Neural cell (in vitro differentiated cells): ENCODE measurements around the gene TOMM7. TPM values are rescaled to one million over a fixed set of nuclear protein-coding genes. Genes with fewer than 3 reads are reported as not detected.

ENCODE experiments used
- H2AFZ ChIP-seq: fragments of 200-600, 300-800 bp; sonication (generic), shearing (Covaris generic); 2 replicates; pipeline ENCODE4 v1.6.0; 2014; ENCODE audit warnings: low read depth, mild to moderate bottlenecking, antibody characterized with exemption, low read length, moderate library complexity
- H3F3A ChIP-seq: fragments of 200-600 bp; shearing (Covaris generic); 2 replicates; pipeline ENCODE4 v1.6.1; 2016; ENCODE audit warnings: mild to moderate bottlenecking, moderate library complexity, mixed read lengths, antibody characterized with exemption, low read length; ENCODE audit not compliant: insufficient read depth, poor library complexity, severe bottlenecking
- H3K27ac ChIP-seq: fragments of 200-600, 300-800 bp; sonication (generic), shearing (Covaris generic); 2 replicates; pipeline ENCODE4 v1.5.1; 2014; ENCODE audit warnings: mild to moderate bottlenecking, low read length, moderate library complexity
- H3K27me3 ChIP-seq: fragments of 300-800, 200-600 bp; sonication (generic), shearing (Covaris generic); 2 replicates; pipeline ENCODE4 v1.6.0; 2014; ENCODE audit warnings: mild to moderate bottlenecking, low read depth, low read length, moderate library complexity; ENCODE audit not compliant: insufficient read depth
- H3K36me3 ChIP-seq: fragments of 300-800, 200-600 bp; sonication (generic), shearing (Covaris generic); 2 replicates; pipeline ENCODE4 v1.5.1; 2014; ENCODE audit warnings: mild to moderate bottlenecking, antibody characterized with exemption, low read length, moderate library complexity; ENCODE audit not compliant: insufficient read depth
- H3K4me2 ChIP-seq: fragments of 300-800, 200-600 bp; sonication (generic), shearing (Covaris generic); 2 replicates; pipeline ENCODE4 v1.6.0; 2014; ENCODE audit warnings: mild to moderate bottlenecking, low read length
- H3K4me3 ChIP-seq: fragments of 300-800, 200-600 bp; sonication (generic), shearing (Covaris generic); 2 replicates; pipeline ENCODE4 v1.5.1; 2014; ENCODE audit warnings: mild to moderate bottlenecking, low read length, moderate library complexity
- H3K79me2 ChIP-seq: fragments of 200-600 bp; shearing (Covaris generic); replicated peaks from 2 replicates; pipeline ENCODE4 v1.6.0; 2014; ENCODE audit warnings: mild to moderate bottlenecking, low read length, moderate library complexity; ENCODE audit not compliant: insufficient read depth
- H3K9ac ChIP-seq: fragments of 300-800, 200-600 bp; sonication (generic), shearing (Covaris generic); 2 replicates; pipeline ENCODE4 v1.6.1; 2016; ENCODE audit warnings: mild to moderate bottlenecking, low read length, mixed read lengths
- H3K9me2 ChIP-seq: fragments of 200-600 bp; shearing (Covaris generic); 2 replicates; pipeline ENCODE4 v1.6.1; 2016; ENCODE audit warnings: mild to moderate bottlenecking, low read length, mixed read lengths; ENCODE audit not compliant: insufficient read depth
- H3K9me3 ChIP-seq: fragments of 200-600, 300-800 bp; sonication (generic), shearing (Covaris generic); 2 replicates; pipeline ENCODE4 v1.6.1; 2016; ENCODE audit warnings: mild to moderate bottlenecking, mixed run types, low read length, moderate library complexity, mixed read lengths
- H4K20me1 ChIP-seq: fragments of 200-600 bp; shearing (Covaris generic); 2 replicates; pipeline ENCODE4 v1.6.1; 2016; ENCODE audit warnings: mild to moderate bottlenecking, mixed run types; ENCODE audit not compliant: insufficient read depth
- EP300 ChIP-seq: fragments of 450-650 bp; conservative IDR thresholded peaks from 2 replicates; pipeline ENCODE4 v1.6.1; 2014; ENCODE audit warnings: antibody characterized with exemption, mild to moderate bottlenecking, moderate library complexity; ENCODE audit not compliant: poor library complexity, severe bottlenecking
- EZH2 ChIP-seq: fragments of 200-600, 300-800 bp; shearing (Covaris generic), sonication (generic); IDR thresholded peaks from 2 replicates; pipeline ENCODE4 v1.6.1; 2014; ENCODE audit warnings: antibody characterized with exemption, low read length, borderline replicate concordance, mild to moderate bottlenecking; ENCODE audit not compliant: insufficient read depth, poor library complexity, severe bottlenecking
- MXI1 ChIP-seq: fragments of 450-650 bp; conservative IDR thresholded peaks from 2 replicates; pipeline ENCODE4 v1.6.1; 2014; ENCODE audit warnings: antibody characterized with exemption, mild to moderate bottlenecking; ENCODE audit not compliant: poor library complexity, severe bottlenecking
- POLR2AphosphoS5 ChIP-seq: IDR thresholded peaks from 2 replicates; pipeline ENCODE4 v1.6.1; 2012
- RAD21 ChIP-seq: fragments of 450-650 bp; conservative IDR thresholded peaks from 2 replicates; pipeline ENCODE4 v1.6.1; 2014; ENCODE audit warnings: antibody characterized with exemption, mild to moderate bottlenecking, moderate library complexity
- REST ChIP-seq: IDR thresholded peaks from 2 replicates; pipeline ENCODE4 v1.6.1; 2012; ENCODE audit warnings: borderline replicate concordance
- SMC3 ChIP-seq: fragments of 450-650 bp; conservative IDR thresholded peaks from 2 replicates; pipeline ENCODE4 v1.6.1; 2014; ENCODE audit warnings: antibody characterized with exemption, mild to moderate bottlenecking, moderate library complexity; ENCODE audit not compliant: poor library complexity
- TAF1 ChIP-seq: IDR thresholded peaks from 2 replicates; pipeline ENCODE4 v1.6.1; 2012; ENCODE audit warnings: low read depth
- polyA plus RNA-seq: library from polyadenylated mRNA; depleted of rRNA; stranded (reverse); fragments of >200 nt; gene quantifications from 2 replicates; pipeline ENCODE4 v1.2.3, GENCODE V29; 2014
- TF ChIP-seq, protein P1 (sequence below): fragments of 450-650 bp; IDR thresholded peaks from 2 replicates; pipeline ENCODE4 v1.5.1; 2014; ENCODE audit warnings: antibody characterized with exemption, mild to moderate bottlenecking, moderate library complexity; ENCODE audit not compliant: poor library complexity, severe bottlenecking

Gene TOMM7
- polyA plus RNA-seq, 1 donor from 2014 or later: 241 TPM

DNA sequence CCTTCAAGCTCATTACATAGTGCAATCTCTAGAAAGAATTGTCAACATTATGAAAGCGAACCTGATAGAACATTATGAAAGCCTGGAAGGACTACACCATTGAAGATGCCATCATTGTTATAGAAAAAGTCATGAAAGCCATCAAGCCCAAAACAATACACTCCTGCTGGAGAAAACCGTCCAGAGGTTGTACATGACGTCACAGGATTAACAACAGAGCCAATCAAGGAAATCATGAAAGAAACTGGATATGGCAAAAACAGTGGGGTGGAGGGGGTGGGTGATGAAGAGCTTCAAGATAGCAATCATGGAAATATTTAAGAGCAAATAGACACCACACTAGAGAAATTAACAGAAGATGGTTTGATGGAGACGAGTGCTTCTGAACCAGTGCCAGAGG is 45.7 kb downstream of the TOMM7 start:
- Histone ChIP-seq H3K9me2 (no peaks in the 10 kb centered on the region), H2AFZ (no peak overlapping the region), H3K27me3 (no peaks in the 10 kb centered on the region), H3K79me2 (no peaks in the 10 kb centered on the region), H3F3A (no peaks in the 10 kb centered on the region), H3K36me3 (no peaks in the 10 kb centered on the region), H3K9me3 (no peaks in the 10 kb centered on the region), H3K9ac (no peak overlapping the region), H3K4me2 (no peak overlapping the region), H3K27ac (no peak overlapping the region), H3K4me3 (no peak overlapping the region), H4K20me1 (no peaks in the 10 kb centered on the region)
- no peak for TF ChIP-seq MXI1
- TF ChIP-seq EZH2: no peak
- TF ChIP-seq RAD21: no peak
- TF ChIP-seq, protein P1, sequence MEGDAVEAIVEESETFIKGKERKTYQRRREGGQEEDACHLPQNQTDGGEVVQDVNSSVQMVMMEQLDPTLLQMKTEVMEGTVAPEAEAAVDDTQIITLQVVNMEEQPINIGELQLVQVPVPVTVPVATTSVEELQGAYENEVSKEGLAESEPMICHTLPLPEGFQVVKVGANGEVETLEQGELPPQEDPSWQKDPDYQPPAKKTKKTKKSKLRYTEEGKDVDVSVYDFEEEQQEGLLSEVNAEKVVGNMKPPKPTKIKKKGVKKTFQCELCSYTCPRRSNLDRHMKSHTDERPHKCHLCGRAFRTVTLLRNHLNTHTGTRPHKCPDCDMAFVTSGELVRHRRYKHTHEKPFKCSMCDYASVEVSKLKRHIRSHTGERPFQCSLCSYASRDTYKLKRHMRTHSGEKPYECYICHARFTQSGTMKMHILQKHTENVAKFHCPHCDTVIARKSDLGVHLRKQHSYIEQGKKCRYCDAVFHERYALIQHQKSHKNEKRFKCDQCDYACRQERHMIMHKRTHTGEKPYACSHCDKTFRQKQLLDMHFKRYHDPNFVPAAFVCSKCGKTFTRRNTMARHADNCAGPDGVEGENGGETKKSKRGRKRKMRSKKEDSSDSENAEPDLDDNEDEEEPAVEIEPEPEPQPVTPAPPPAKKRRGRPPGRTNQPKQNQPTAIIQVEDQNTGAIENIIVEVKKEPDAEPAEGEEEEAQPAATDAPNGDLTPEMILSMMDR: no peak
- TF ChIP-seq EP300: no peak
- TF ChIP-seq REST: no peak
- no peak for TF ChIP-seq SMC3
- TF ChIP-seq POLR2AphosphoS5: no peak
- TF ChIP-seq TAF1: no peak

- H3K27me3 ChIP-seq: no peaks in the 10 kb centered on the region
- H3K9ac ChIP-seq: no peak overlapping the region
- no peaks in the 10 kb centered on the region for H3K9me3 ChIP-seq
- no peak overlapping the region for H2AFZ ChIP-seq
- no peaks in the 10 kb centered on the region for H3K9me2 ChIP-seq
- no peak overlapping the region for H3K4me2 ChIP-seq
- H3K36me3 ChIP-seq: no peaks in the 10 kb centered on the region
- TF ChIP-seq POLR2AphosphoS5 (no peak), EP300 (no peak), RAD21 (no peak)
- TF ChIP-seq, protein P1: no peak
- H3K79me2 ChIP-seq: no peaks in the 10 kb centered on the region
- no peak overlapping the region for H3K4me3 ChIP-seq
- H3F3A ChIP-seq: no peaks in the 10 kb centered on the region
- no peaks in the 10 kb centered on the region for H4K20me1 ChIP-seq
- H3K27ac ChIP-seq: no peak overlapping the region
Measured at GRCh38 chr7:22772885-22773284, 49.8 kb downstream of the TOMM7 start.
